Colon (tissue), 2 donors: ENCODE results near the gene ZNF460.

Experiments used
- FAIRE-seq: peaks from 2 replicates; lab custom pipeline; 2012; peaks lifted over from hg19 to GRCh38; lab: Jason Lieb, UNC
- donor health status: control.
- donor health status: control.

ZNF460 gene

GRCh38 chr19:57280962-57281400 is 696 bp downstream of the ZNF460 start:
- no peak for FAIRE-seq

DNA sequence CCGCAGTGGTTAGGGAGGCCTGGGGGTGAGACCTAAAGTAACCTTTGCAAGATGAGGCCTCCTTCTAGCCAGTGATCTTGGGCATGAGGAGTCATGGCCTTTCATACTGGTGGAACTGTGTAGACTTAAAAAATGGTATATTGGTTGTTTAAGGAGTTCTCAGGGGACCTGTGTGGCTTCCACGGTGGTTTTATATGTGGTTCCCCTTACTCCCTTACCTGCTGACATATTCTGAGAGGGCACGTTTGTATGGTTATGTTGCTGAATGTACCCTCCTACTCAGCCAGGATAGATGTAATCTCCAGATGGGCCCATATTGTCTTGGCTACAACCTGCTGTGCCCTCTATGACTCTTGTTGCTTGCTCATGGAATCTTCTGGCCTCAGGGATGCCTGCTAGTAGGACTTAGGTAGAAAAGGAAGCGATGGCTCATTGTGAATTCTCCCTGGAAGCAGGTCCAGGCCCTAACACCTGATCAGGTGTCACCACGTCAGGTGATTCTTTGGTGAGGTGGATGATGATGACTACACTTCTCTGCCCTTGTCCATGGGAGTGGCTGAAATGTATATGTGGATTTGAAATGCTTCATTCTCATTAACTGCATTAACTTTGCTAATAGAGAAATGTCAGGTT is 1.8 kb downstream of the ZNF460 start:
- no peak for FAIRE-seq

- no peak for FAIRE-seq
These were observed 8.1 kb downstream of the ZNF460 start for GRCh38 chr19:57288373-57288772.

GRCh38 chr19:57290970-57291369 is 10.7 kb downstream of the ZNF460 start:
- FAIRE-seq: no peak

DNA sequence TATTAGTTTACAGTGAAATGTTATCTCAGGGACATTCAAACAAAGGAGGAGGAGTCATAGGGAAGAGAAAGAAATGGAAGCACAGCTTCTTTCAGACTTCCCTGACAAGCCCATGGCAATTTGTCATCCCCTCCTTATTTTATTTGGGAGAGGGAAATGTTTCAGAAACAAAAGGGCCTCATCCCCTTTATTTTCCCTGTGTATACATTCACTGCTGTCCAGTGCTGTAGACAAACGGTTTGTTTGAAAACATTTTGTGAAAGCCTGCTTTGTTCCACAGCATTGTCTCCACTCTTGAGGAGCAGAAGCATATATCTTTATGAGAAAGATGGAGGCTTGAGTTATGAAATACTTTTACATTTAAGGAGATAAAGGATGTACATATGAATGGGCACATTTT is 12.3 kb downstream of the ZNF460 start:
- FAIRE-seq: no peak

GRCh38 chr19:57293719-57294118 is 13.4 kb downstream of the ZNF460 start:
- FAIRE-seq: no peak

GRCh38 chr19:57302020-57302465 is 21.8 kb downstream of the ZNF460 start:
- FAIRE-seq: no peak

DNA sequence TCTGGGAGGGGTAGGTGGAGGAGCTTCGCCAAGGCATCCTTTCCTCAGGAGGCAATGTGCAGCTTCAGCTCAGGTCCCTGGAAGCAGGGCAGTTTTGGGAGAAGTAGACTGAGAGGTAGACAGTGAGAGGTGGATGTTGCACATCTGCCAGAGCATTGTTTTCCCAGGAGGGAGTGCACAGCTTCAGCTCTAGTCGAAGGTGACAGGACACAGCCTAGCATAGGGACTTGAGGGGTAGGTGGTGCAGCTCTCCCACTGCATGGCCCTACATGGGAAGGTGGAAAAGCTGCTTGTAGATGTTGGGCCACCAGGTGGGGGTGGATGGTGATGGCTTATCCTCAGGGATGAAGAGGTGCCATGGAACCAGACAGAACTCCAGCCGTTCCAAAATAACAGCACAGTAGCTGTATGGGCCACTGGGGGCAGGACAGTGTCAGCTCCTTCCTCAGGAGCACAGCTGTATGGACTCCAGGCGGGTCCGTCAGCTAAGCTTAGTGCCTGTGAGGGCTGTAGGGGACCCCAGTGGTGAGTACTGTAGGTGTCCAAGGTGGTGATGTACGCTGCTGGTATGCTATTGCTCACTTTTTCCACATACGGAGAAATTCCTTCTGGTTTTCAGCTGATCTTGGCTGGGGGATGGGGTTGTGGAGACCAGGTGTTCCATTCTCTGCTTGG is 22.6 kb downstream of the ZNF460 start:
- no peak for FAIRE-seq

- FAIRE-seq: no peak
These were observed 24.8 kb downstream of the ZNF460 start for GRCh38 chr19:57305056-57305455.

- no peak for FAIRE-seq
These were observed 28.2 kb downstream of the ZNF460 start for GRCh38 chr19:57308514-57308913.

DNA sequence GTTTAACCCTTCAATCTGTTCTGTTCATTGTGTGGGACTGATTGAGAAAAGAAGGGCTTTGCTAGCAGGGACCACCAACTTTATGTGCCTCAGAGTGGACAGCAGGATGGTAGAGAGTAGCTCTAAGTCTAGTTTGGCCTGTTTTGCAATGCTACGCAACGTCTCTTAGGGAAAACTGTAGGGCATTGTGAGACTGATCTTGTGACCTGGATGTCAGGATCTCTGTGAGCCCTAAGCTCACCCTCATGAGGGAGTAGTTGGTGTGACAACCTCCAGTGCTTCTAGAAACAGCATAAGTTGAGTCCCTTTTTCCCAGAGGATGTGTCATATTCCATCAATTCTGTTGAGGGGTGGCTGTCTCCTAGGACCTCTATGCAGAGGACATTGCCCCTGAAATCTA is 30.5 kb downstream of the ZNF460 start:
- FAIRE-seq: no peak

GRCh38 chr19:57314146-57314545 is 33.9 kb downstream of the ZNF460 start:
- no peak for FAIRE-seq

DNA sequence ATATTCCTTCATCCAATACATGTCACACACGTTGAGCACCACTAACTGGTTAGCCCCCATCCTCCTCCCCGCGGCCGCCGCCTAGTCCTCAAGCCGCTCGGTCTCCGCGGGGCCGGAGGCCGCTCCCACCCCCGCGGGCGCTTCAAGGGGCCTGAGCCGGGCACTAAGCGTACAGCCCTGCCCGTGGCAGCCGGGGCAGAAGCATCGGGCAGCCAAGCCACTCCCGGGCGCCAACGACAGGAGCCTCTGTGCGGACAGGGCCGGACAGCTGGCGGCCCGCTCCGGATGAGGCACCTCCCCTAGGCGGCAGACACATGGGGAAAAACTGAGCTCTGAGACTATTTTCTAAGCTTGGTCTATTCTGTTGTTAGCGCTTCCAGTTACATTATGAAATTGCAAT is 37.2 kb downstream of the ZNF460 start:
- FAIRE-seq: no peak

DNA sequence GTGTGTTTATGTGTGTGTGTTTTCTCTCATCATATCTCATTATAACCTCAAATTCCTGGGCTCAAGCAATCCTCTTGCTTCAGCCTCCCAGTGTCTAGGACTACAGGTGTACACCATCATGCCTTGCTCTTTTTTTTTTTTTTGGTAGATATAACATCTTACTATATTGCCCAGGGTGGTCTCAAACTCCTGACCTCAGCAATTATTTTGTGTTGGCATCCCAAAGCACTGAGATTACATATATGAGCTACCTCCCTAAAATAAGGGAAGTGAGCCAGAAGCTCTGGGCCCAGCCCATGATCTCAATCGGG is 39.5 kb downstream of the ZNF460 start:
- no peak for FAIRE-seq

DNA sequence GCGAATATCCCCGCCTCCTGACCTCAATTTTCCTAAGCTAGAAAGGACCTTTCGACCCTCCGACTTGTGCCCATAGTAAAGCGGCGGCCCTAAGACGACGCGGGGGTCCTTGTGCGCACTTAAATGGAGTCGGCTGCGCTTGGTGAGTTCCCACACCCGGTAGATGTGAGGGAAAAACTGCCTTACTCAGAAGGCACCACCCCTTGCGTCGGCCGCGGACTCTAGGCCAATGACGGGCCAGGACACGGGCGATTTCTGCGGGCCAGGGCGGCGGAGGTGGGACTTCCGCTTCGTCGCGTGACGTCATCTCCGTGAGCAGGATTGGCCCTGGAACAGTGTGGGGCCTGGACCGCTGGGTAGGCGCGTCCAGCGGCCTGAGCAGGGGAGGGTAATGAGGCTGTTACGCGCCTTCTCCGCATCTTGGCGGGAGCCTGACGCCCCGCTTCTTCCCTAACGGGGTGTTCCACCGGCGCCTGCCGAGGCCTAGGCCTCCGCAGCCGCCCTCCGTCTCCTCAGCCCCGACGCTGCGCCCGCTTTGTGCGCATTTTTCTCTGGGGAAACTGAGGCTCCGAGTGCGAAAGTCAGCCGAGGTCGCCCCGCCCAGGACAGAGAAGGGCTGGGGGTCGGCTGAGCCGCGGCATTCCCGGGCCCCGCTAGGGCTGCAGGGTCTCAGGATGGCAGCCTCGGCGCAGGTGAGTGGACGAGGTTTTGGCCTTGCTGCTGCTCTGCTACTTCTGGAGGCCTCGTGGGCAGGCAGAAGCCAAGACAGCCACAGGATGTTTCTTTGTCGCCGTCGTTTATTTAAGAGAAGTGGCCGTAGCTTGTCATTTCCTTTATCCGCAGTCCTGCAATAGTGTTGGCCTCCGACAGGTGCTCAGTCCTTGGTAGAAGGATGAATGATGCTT is 40.1 kb downstream of the ZNF460 start, which contains the start of gene ZNF543:
TSS of gene ZNF543 (plus strand) at position 293 of the 905 bp plus-strand sequence. CDS start at position 675, 382 bp downstream.
- FAIRE-seq: no peak

DNA sequence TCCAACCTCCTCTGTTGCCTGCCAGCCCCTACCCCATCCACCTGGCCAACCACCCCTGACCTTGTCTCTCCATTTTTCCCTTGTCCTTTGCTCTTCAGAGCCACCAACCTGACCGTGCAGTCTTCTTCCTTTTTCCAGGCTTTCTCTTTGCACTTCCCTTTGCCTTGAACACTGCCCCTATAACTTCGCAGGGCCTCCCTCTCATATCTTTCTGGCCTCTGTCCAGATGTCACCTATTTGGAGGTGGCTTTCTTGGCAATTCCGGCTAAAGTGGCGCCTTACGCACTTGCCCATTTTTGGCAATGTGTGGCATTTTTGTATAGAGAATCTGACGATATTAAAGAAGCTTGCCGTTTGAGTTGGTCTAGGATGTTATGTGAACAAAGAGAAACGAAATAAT is 40.8 kb downstream of the ZNF460 start:
- FAIRE-seq: no peak

- FAIRE-seq: no peak
These were observed 41.5 kb downstream of the ZNF460 start for GRCh38 chr19:57321751-57322150.

DNA sequence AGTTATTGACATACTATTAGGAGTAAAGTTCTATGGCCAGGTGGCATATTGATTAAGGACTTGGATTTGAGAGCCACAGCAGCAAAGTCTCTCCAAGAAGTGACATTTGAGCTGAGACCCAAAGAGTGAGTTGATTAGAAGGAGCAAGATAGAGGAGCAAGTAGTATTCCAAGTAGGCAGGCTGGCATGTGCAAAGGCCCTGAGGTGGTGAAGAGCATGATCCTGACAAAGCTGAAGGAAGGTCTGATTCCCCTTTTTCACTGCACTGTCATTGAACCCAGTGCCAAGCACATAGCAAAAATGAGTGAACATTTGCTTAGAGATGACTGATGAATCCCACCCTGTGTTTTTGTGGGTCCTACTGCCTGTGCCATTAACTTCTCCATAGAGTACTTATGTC is 44.7 kb downstream of the ZNF460 start:
- FAIRE-seq: no peak

DNA sequence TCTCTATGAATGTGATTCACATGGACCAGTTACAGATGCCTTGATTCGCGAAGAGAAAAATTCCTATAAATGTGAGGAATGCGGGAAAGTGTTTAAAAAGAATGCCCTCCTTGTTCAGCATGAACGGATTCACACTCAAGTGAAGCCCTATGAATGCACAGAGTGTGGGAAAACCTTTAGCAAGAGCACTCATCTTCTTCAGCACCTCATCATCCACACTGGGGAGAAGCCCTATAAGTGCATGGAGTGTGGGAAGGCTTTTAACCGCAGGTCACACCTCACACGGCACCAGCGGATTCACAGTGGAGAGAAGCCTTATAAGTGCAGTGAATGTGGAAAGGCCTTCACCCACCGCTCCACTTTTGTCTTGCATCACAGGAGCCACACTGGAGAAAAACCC is 47.7 kb downstream of the ZNF460 start:
- FAIRE-seq: no peak

DNA sequence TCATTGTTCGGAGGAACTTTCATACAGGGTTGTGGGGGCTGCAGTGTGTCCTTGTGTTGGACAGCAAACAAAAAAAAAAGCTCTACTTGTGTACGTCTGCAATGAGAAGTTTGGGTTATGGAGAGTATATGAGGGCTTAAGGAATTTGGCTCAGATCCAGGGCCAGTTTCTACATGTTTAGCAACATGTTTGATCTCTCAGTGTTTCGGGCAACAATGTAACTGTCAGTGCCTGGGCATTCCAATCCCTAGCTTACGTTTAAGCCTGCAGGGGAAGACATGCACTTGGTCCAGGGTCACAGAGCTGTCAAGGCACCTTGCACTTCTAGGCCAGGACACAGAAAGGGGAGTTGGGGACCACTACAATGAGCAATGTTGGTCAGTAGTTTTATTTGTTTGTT is 53.9 kb downstream of the ZNF460 start:
- FAIRE-seq: no peak

DNA sequence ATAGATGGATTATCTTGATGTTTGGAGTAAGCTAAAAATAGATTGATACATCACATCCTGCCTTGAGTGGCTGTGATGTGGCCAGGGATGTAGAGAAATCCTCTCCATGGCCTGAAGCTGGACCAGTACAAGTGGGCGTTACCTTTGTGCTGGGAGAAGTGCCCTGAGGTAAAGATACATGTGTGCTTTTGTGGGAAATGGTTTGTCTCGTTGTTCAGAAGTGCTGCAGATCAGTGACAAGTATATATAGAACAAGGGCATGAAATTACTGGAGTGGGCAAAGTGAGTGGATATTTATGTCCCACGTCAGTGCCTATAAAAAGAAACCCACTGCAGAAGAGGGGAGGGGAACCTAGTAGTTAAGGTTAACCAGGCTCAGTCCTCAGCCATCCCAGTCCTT is 58.6 kb downstream of the ZNF460 start:
- FAIRE-seq: no peak

GRCh38 chr19:57342582-57342981 is 62.3 kb downstream of the ZNF460 start:
- FAIRE-seq: no peak
